Upper lobe of left lung (tissue), 4 donors: ENCODE results near the gene RAB33A.

ENCODE experiments used
- CTCF ChIP-seq, 6 experiments: fragments of 450-650 bp in 4 of 6; fragments of 200-600 bp in 2 of 6; sonication (generic) in 2 of 6; IDR thresholded peaks; one replicate each; pipeline ENCODE4 v1.5.1; 2016 to 2019; ENCODE audit warnings: antibody characterized with exemption in 6 of 6
- EP300 ChIP-seq, 4 donors: sonication (generic); formaldehyde crosslinking; IDR thresholded peaks; one replicate each; pipeline ENCODE4 v1.5.1; 2017; ENCODE audit warnings: antibody characterized with exemption in 4 of 4, control low read depth in 2 of 4
- POLR2A ChIP-seq, 4 donors: fragments of 450-650 bp; IDR thresholded peaks; one replicate each; pipeline ENCODE4 v1.5.1; 2016 to 2017; ENCODE audit warnings: antibody characterized with exemption in 4 of 4, mild to moderate bottlenecking in 2 of 4
- POLR2AphosphoS5 ChIP-seq, 2 donors: sonication (generic); formaldehyde crosslinking; IDR thresholded peaks; one replicate each; pipeline ENCODE4 v1.5.1; 2017; ENCODE audit warnings: antibody characterized with exemption in 2 of 2

GRCh38 chrX:130213376-130213775 is 41.6 kb downstream of the RAB33A start:
- TF ChIP-seq POLR2A (IDR thresholded peaks at IDR 0.05): no peak
- no peak for TF ChIP-seq CTCF (IDR thresholded peaks at IDR 0.05)
- TF ChIP-seq POLR2AphosphoS5 (IDR thresholded peaks at IDR 0.05): no peak
- TF ChIP-seq EP300 (IDR thresholded peaks at IDR 0.05): no peak
